Measurements from ENCODE around the gene FANCC.

FANCC gene

GRCh38 chr9:95092262-95093072 is 225.0 kb downstream of the FANCC start:
- peak; percentile 75 for DNase-seq (ENCODE audit: low read depth)
- no peak overlapping the region for H3K4me3 ChIP-seq (ENCODE audit: low read length)
- TF ChIP-seq, protein P1, sequence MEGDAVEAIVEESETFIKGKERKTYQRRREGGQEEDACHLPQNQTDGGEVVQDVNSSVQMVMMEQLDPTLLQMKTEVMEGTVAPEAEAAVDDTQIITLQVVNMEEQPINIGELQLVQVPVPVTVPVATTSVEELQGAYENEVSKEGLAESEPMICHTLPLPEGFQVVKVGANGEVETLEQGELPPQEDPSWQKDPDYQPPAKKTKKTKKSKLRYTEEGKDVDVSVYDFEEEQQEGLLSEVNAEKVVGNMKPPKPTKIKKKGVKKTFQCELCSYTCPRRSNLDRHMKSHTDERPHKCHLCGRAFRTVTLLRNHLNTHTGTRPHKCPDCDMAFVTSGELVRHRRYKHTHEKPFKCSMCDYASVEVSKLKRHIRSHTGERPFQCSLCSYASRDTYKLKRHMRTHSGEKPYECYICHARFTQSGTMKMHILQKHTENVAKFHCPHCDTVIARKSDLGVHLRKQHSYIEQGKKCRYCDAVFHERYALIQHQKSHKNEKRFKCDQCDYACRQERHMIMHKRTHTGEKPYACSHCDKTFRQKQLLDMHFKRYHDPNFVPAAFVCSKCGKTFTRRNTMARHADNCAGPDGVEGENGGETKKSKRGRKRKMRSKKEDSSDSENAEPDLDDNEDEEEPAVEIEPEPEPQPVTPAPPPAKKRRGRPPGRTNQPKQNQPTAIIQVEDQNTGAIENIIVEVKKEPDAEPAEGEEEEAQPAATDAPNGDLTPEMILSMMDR (IDR thresholded peaks at IDR 0.05; ENCODE audit: insufficient read depth, low read depth, low read length, missing control alignments) = no peak

DNA sequence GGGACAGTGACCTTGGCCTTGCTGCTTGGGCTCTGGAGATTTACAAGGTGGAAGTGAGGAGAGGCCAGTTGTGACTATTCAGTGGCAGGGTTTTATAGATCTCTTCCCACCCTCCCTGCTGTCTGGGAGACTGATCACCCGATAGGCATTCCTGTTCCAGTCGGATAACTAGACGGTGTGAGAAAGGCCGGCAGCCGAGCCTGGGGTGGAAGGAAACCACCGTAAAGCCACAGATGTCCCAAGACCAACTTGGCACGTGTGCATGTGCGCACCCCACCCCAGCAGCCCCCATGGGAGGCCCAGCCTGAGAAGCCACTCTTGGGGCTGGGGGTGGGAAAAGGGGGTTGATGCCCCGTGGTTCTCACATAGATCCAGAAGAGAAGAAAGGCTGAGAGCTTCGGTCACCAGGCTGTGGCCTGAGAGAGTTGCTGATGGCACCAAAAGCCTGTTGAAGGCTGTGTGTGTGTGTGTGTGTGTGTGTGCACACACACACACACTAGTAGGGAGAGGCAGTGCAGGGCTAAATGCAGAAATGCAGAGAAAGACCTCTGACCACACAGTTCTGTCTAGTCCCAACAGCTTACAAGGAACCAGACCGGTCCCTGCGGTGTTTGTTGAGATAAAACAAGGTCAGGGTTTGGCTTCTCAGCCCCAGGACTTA is 225.8 kb downstream of the FANCC start:
- peak; percentile 48 for DNase-seq (ENCODE audit: low read depth)
- TF ChIP-seq, protein P1 (IDR thresholded peaks at IDR 0.05; ENCODE audit: insufficient read depth, low read depth, low read length, missing control alignments) = no peak
- no peak overlapping the region for H3K4me3 ChIP-seq (ENCODE audit: low read length)

DNA sequence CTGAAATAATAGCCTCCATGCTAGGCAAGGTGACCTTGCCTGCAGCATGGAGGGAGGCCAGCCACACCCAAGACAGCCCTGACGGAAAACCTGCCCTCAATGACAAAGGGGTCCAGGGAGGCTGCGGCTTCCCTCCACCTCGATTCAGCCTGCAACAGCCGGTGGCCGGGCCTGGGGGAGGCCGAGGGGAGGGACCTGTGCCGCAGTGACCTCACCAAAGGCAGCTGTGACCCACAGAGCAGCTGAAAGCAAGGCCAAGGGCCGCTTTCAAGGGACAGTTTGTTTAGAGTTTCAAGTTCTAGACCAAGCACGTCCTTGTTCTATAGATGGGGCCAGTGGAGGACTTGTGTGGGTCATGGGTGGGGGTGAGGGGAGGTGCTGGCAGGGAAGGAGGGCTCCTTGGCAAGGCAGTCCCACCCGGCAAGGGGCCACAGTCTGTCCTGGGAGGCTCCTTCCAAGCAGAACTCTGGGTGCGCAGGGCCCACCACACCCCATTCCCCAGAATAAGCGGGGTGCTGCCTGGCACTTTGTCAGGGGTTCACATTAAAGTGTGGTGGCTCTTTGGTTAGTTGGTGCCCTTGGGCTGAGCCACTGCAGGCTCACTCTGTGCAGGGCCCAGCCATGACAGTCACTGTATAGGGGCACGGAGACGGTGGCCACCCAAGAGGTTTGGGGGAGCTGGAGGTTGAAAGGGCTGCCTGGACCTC is 226.5 kb downstream of the FANCC start:
- H3K4me3 ChIP-seq (ENCODE audit: low read length) = no peak overlapping the region
- TF ChIP-seq, protein P1 (IDR thresholded peaks at IDR 0.05; ENCODE audit: insufficient read depth, low read depth, low read length, missing control alignments) = no peak
- no peak for DNase-seq (ENCODE audit: low read depth)

DNA sequence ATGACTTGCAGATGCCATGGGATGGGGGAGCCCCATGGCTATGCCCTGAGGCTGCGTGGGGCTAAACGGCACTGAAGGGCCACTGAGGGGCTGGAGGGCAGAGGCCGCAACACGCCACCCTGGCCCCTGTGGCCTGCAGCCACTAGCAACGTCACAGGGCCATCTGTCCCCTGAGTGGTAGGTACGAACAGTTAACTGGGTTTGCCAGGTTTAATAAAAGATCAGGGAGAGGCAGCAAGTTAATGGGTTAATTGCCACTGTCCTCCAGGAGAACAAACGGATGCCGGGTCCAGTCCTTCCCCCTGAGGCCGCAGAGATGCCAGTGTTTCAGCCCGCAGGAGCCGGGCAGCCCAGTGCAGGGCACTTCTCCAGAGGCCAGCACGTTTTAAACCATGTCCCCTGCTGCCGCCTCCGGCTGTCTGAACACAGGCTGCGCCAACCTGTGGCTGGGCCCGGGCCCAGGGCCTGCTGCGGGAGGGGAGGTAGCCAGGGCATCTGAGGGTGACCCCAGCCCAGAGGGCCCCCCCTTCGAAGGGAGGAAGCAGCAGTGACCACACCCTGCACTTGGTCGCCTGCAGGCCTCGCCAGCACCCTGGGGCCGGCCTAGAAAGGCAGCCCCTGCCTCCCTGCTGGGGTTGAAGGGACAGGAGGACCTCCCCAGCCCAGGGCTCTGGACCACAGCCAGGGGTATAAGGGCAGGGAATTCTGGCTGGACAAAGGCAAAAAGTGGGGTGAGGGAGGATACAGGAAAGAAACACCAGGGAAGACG is 227.3 kb downstream of the FANCC start:
- H3K4me3 ChIP-seq (ENCODE audit: low read length) = no peak overlapping the region
- no peak for DNase-seq (ENCODE audit: low read depth)
- TF ChIP-seq, protein P1 (IDR thresholded peaks at IDR 0.05; ENCODE audit: insufficient read depth, low read depth, low read length, missing control alignments) = no peak

- DNase-seq (ENCODE audit: low read depth) = no peak
- TF ChIP-seq, protein P1 (IDR thresholded peaks at IDR 0.05; ENCODE audit: insufficient read depth, low read depth, low read length, missing control alignments) = no peak
- no peak overlapping the region for H3K4me3 ChIP-seq (ENCODE audit: low read length)
Measured at GRCh38 chr9:95089257-95090022, 228.1 kb downstream of the FANCC start.
